Kidney (tissue), 14 donors: ENCODE data around the gene CD68. TPM values are rescaled to one million over a fixed set of nuclear protein-coding genes. Genes with fewer than 3 reads are reported as not detected.
A peak's percentile ranks its signal among the peaks of the same experiment; 100 is the strongest.

ENCODE experiments used
- DNase-seq, 5 donors: peaks; one replicate each; pipeline ENCODE4 v3.0.0-alpha.2; 2013 to 2020
- FAIRE-seq: peaks from 2 replicates; lab custom pipeline; 2012; peaks lifted over from hg19 to GRCh38; lab: Jason Lieb, UNC
- H3K27ac ChIP-seq, 2 donors: one replicate each; pipeline ENCODE4 v1.7.0; 2013; ENCODE audit warnings: low read depth in 2 of 2, low read length in 2 of 2, inconsistent platforms in 1 of 2
- H3K27me3 ChIP-seq: one replicate; pipeline ENCODE4 v1.7.1; 2013; ENCODE audit warnings: low read length, inconsistent platforms; ENCODE audit not compliant: control insufficient read depth, insufficient read depth
- H3K36me3 ChIP-seq, 3 donors: one replicate each; pipeline versions ENCODE4 v1.7.0 to v1.7.1; 2013; ENCODE audit warnings: low read length in 3 of 3, control low read depth in 1 of 3, inconsistent platforms in 1 of 3; ENCODE audit not compliant: insufficient read depth in 3 of 3, control insufficient read depth in 2 of 3
- H3K4me1 ChIP-seq, 3 donors: one replicate each; pipeline versions ENCODE4 v1.7.0 to v1.7.1; 2013; ENCODE audit warnings: low read length in 3 of 3, inconsistent platforms in 1 of 3, low read depth in 1 of 3; ENCODE audit not compliant: control insufficient read depth in 2 of 3, insufficient read depth in 2 of 3
- H3K4me3 ChIP-seq, 3 donors: one replicate each; pipeline versions ENCODE4 v1.7.0 to v1.8.1; 2013; ENCODE audit warnings: low read length in 3 of 3, control low read depth in 1 of 3, inconsistent platforms in 1 of 3
- H3K9ac ChIP-seq, 3 donors: one replicate each; pipeline versions ENCODE4 v1.7.0 to v1.7.1; 2013; ENCODE audit warnings: low read length in 3 of 3, control low read depth in 1 of 3, inconsistent platforms in 1 of 3
- H3K9me3 ChIP-seq, 3 donors: one replicate each; pipeline versions ENCODE4 v1.7.0 to v1.7.1; 2013; ENCODE audit warnings: low read length in 3 of 3, control low read depth in 1 of 3, inconsistent platforms in 1 of 3; ENCODE audit not compliant: control insufficient read depth in 2 of 3, insufficient read depth in 1 of 3
- intact Hi-C: fragments of 100-400 bp; cut with DNase I; formaldehyde crosslinking; loops from one replicate; pipeline ENCODE4 v1.11.1; 2022
- polyA plus RNA-seq: library from polyadenylated mRNA; stranded (reverse); fragments of 350-450 nt; fragmentation: Illumina TruSeq; extraction: RNeasy Lipid Tissue Mini Kit (QIAGEN cat#74804); gene quantifications from one replicate; pipeline ENCODE4 v1.2.3, GENCODE V29; 2014; ENCODE audit warnings: low read depth, low replicate concordance; ENCODE audit not compliant: insufficient read depth
- total RNA-seq: library from RNA; stranded (reverse); fragmentation: NEBNext Ultra II Directional; extraction: Animal tissue kit (Norgen Biotek cat#: 25700); gene quantifications from one replicate; pipeline ENCODE4 v1.2.1, GENCODE V29; 2021
- TF ChIP-seq, protein P1 (sequence below): IDR thresholded peaks from 3 replicates; pipeline ENCODE4 v1.5.1; 2012; ENCODE audit warnings: mild to moderate bottlenecking, moderate library complexity, borderline replicate concordance; ENCODE audit not compliant: insufficient read depth; ENCODE audit errors: extremely low read depth
- donor health status: control.
- donor health status: control.
- donor health status: control.
- donor health status: control.
- donor health status: control.
- donor health status: DM: yes; HTN: yes; CAD: no.
- donor health status: Normal renal cell carcinoma (clear cell type).

CD68 gene
- total and polyA plus RNA-seq, 2 donors from 2014 or later: 38.3 to 92.6 TPM

DNA sequence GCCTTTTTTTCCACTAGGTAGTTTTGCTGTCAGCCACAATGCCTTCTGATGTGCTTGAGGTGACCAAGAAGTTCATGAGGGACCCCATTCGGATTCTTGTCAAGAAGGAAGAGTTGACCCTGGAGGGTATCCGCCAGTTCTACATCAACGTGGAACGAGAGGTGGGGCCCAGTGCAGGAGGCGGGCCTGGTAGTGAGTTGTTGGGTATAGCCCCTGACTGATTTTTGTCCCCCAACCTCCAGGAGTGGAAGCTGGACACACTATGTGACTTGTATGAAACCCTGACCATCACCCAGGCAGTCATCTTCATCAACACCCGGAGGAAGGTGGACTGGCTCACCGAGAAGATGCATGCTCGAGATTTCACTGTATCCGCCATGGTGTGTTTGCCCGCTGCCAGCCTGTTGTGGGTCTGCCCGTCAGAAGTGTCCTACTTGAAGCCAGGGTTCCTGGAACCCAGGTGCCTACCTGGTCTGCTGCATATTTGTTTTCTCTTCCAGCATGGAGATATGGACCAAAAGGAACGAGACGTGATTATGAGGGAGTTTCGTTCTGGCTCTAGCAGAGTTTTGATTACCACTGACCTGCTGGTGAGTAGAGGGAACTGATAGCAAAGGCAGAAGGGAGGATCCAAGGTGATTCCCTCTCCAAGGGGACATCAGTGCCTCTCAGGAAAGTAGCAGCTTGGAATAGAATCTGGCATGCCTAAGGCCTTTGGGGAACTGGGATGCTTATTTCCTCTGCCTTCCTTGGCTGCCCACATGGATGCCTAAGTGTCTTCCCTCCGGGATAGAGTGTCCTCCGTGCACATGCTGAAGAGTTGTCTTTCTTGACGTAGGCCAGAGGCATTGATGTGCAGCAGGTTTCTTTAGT lies 1.9 kb upstream of the CD68 start:
- Histone ChIP-seq H3K9me3 (no peaks in the 10 kb centered on the region), H3K27ac (no peak overlapping the region), H3K4me3 (no peak overlapping the region), H3K36me3 (peaks cover 31 to 51% (median 40%) of the 10 kb centered on the region in 3 donors), H3K9ac (no peak overlapping the region), H3K4me1 (peaks cover 9 to 43% (median 34%) of the 10 kb centered on the region in 3 donors), H3K27me3 (no peaks in the 10 kb centered on the region)
- FAIRE-seq (no peak), DNase-seq (peak in 1 of 5 donors; percentile 39)
- intact Hi-C loops: no loop called here
- TF ChIP-seq, protein P1, sequence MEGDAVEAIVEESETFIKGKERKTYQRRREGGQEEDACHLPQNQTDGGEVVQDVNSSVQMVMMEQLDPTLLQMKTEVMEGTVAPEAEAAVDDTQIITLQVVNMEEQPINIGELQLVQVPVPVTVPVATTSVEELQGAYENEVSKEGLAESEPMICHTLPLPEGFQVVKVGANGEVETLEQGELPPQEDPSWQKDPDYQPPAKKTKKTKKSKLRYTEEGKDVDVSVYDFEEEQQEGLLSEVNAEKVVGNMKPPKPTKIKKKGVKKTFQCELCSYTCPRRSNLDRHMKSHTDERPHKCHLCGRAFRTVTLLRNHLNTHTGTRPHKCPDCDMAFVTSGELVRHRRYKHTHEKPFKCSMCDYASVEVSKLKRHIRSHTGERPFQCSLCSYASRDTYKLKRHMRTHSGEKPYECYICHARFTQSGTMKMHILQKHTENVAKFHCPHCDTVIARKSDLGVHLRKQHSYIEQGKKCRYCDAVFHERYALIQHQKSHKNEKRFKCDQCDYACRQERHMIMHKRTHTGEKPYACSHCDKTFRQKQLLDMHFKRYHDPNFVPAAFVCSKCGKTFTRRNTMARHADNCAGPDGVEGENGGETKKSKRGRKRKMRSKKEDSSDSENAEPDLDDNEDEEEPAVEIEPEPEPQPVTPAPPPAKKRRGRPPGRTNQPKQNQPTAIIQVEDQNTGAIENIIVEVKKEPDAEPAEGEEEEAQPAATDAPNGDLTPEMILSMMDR: no peak

DNA sequence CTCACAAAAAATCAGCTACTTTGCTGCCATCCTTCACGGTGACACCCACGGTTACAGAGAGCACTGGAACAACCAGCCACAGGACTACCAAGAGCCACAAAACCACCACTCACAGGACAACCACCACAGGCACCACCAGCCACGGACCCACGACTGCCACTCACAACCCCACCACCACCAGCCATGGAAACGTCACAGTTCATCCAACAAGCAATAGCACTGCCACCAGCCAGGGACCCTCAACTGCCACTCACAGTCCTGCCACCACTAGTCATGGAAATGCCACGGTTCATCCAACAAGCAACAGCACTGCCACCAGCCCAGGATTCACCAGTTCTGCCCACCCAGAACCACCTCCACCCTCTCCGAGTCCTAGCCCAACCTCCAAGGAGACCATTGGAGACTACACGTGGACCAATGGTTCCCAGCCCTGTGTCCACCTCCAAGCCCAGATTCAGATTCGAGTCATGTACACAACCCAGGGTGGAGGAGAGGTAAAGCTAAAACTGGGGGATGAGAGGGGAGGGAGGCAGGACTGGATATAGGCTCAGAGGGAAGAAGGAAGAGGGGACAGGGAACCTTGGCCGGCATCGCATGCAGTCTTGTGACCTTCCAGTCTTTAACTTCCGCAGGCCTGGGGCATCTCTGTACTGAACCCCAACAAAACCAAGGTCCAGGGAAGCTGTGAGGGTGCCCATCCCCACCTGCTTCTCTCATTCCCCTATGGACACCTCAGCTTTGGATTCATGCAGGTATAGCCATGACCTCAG lies 581 bp downstream of the CD68 start:
- no peaks in the 10 kb centered on the region for H3K9me3 ChIP-seq
- no peaks in the 10 kb centered on the region for H3K27me3 ChIP-seq
- FAIRE-seq (no peak), DNase-seq (peak in 1 of 5 donors; percentile 70)
- TF ChIP-seq, protein P1: no peak
- H3K27ac ChIP-seq: peak overlapping the region; percentile 86 to 91
- H3K9ac ChIP-seq: peak overlapping the region in 1 of 3 donors; percentile 56
- H3K36me3 ChIP-seq: peaks cover 22 to 41% (median 30%) of the 10 kb centered on the region in 3 donors
- intact Hi-C loops: no loop called here
- peak overlapping the region in 2 of 3 donors; percentile 22 to 56 for H3K4me3 ChIP-seq
- H3K4me1 ChIP-seq: peaks cover 2 to 45% (median 41%) of the 10 kb centered on the region in 3 donors

DNA sequence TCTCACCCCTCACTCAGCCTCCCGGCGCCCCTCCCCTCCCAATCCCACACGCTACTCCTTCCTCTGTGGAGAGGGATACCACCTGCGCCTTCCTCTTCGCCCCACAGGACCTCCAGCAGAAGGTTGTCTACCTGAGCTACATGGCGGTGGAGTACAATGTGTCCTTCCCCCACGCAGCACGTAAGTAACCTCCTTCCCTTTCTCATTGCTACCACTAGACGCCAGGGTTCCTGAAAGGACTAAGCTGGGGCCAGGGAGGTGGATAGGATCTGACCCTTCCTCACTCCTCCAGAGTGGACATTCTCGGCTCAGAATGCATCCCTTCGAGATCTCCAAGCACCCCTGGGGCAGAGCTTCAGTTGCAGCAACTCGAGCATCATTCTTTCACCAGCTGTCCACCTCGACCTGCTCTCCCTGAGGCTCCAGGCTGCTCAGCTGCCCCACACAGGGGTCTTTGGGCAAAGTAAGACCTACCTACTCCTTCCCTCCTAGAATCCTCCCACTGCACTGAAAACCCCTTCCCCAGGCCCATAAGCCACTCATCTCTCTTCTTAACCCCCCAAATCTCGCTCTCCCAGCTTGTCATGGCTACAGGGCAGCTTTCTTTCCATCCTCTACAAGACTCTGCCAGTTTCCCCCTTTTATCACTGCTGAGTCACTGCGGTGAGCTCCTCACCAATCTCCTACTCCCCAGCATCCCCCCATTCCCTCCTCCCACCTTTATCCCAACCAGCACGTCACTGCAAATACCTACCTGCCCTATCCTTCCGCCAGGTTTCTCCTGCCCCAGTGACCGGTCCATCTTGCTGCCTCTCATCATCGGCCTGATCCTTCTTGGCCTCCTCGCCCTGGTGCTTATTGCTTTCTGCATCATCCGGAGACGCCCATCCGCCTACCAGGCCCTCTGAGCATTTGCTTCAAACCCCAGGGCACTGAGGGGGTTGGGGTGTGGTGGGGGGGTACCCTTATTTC lies 1.5 kb downstream of the CD68 start:
- Histone ChIP-seq H3K36me3 (peaks cover 14 to 32% (median 22%) of the 10 kb centered on the region in 3 donors), H3K27ac (peak overlapping the region in 1 of 2 donors; percentile 20), H3K4me3 (peak overlapping the region in 1 of 3 donors; percentile 56), H3K9ac (peak overlapping the region in 1 of 3 donors; percentile 56), H3K9me3 (no peaks in the 10 kb centered on the region), H3K27me3 (no peaks in the 10 kb centered on the region), H3K4me1 (peaks cover 0 to 40% (median 39%) of the 10 kb centered on the region in 3 donors)
- DNase-seq: peak in 1 of 5 donors; percentile 63
- FAIRE-seq: no peak
- intact Hi-C loops: no loop called here
- TF ChIP-seq, protein P1: no peak
